Upper lobe of right lung (tissue), 1 donor: ENCODE results near the gene G3BP2. TPM values are rescaled to one million over a fixed set of nuclear protein-coding genes. Genes with fewer than 3 reads are reported as not detected.

Experiments used
- ATAC-seq: fragments of 200-7000 bp; cut with Tn5 transposase; one replicate; pipeline ENCODE4 v1.9.1; 2020; ENCODE audit warnings: mild to moderate bottlenecking, moderate library complexity
- DNase-seq: peaks from one replicate; pipeline ENCODE4 v3.0.0-alpha.2; 2020
- H3K27ac ChIP-seq: fragments of 200-600 bp; one replicate; pipeline ENCODE4 v1.8.0; 2022
- H3K27me3 ChIP-seq: fragments of 200-600 bp; one replicate; pipeline ENCODE4 v1.8.0; 2022; ENCODE audit warnings: mild to moderate bottlenecking
- H3K36me3 ChIP-seq: fragments of 200-600 bp; one replicate; pipeline ENCODE4 v1.8.0; 2022
- H3K4me1 ChIP-seq: fragments of 200-600 bp; one replicate; pipeline ENCODE4 v1.8.0; 2022
- H3K4me3 ChIP-seq: fragments of 200-600 bp; one replicate; pipeline ENCODE4 v1.8.0; 2022; ENCODE audit warnings: mild to moderate bottlenecking
- H3K9me3 ChIP-seq: fragments of 200-600 bp; one replicate; pipeline ENCODE4 v1.8.0; 2022
- intact Hi-C: fragments of 100-400 bp; cut with DNase I; formaldehyde crosslinking; loops from one replicate; pipeline ENCODE4 v1.11.0; 2022
- total RNA-seq: library from RNA; stranded (reverse); fragmentation: NEBNext Ultra II Directional; extraction: Animal tissue kit (Norgen Biotek cat#: 25700); gene quantifications from one replicate; pipeline ENCODE4 v1.2.1, GENCODE V29; 2021
- TF ChIP-seq, protein P1 (sequence below): fragments of 200-600 bp; IDR thresholded peaks from one replicate; pipeline ENCODE4 v1.8.0; 2022; ENCODE audit warnings: antibody characterized with exemption
- donor health status: DM: no; HTN: yes; CAD: no; lungs with severe emphysema.

The G3BP2 gene
- total RNA-seq, 1 donor from 2014 or later: 102 TPM

DNA sequence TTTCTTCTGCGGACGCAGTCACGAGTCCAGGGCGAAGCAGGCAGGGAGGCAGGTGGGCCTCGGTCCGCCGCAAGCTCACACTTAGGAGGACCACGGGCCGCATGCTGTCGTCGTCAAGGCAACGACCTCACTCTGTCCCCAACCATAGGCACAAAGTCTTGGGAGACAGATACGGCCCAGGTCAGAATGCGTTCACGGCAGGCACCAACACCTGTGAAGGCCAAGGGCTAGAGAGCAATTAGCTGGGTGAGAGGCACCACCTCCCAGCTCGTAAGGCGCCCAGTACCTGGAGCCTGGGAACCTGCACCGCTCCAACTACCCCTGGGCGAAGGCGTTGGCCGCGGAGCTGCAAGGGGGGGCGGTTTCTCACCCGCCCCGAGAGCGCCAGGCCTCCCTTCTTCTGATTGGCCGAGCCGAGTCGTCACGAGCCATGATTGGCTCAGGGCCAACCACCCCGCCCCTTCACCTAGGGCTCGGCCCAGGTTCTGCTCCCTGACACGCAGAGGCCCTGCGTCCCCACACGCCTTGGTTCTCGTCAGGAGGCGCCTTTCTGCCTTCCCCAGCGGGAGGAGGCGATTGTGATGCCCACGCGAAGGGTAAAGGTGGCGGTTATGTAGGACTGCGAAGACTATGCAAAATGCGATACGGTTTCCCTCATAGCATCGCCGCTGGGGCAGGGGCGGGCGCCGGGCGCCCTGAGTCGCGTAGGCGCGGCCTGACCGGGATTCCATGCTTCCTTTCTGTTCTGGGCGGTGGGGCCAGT, 42.9 kb downstream of the G3BP2 start, which contains the start of gene CDKL2:
Gene CDKL2 (minus strand): TSS at position 355 of the 763 bp plus-strand sequence. CDS start 4,540 bp downstream, outside the sequence.
- Histone ChIP-seq H3K27me3 (no peaks in the 10 kb centered on the region), H3K4me1 (no peaks in the 10 kb centered on the region), H3K4me3 (peak within 1 kb of the TSS; percentile 62), H3K9me3 (no peaks in the 10 kb centered on the region), H3K36me3 (no peaks in the 10 kb centered on the region), H3K27ac (peak within 1 kb of the TSS; percentile 70)
- peak; percentile 97 for DNase-seq
- intact Hi-C loops: no loop called here
- peak; percentile 98 for ATAC-seq
- TF ChIP-seq, protein P1, sequence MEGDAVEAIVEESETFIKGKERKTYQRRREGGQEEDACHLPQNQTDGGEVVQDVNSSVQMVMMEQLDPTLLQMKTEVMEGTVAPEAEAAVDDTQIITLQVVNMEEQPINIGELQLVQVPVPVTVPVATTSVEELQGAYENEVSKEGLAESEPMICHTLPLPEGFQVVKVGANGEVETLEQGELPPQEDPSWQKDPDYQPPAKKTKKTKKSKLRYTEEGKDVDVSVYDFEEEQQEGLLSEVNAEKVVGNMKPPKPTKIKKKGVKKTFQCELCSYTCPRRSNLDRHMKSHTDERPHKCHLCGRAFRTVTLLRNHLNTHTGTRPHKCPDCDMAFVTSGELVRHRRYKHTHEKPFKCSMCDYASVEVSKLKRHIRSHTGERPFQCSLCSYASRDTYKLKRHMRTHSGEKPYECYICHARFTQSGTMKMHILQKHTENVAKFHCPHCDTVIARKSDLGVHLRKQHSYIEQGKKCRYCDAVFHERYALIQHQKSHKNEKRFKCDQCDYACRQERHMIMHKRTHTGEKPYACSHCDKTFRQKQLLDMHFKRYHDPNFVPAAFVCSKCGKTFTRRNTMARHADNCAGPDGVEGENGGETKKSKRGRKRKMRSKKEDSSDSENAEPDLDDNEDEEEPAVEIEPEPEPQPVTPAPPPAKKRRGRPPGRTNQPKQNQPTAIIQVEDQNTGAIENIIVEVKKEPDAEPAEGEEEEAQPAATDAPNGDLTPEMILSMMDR: no peak

DNA sequence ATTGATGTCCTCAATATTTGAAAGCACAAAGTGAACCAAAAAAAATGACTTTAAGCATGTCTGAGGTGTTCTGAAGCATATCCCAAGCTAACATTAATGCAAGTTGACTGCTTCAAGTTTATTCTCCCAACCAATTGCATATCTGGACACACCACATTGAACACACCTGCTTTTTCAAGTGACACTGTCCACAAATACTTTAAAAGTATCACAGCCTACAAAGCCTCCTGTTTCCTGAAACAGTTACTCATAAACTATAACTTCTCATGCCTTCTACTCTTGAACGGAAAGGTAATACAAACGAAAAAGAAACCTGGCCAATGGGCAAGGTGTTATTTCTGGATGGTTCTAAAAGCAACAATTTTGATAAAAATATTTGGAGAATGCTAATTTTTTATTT, 44.0 kb downstream of the G3BP2 start:
- no peaks in the 10 kb centered on the region for H3K9me3 ChIP-seq

DNA sequence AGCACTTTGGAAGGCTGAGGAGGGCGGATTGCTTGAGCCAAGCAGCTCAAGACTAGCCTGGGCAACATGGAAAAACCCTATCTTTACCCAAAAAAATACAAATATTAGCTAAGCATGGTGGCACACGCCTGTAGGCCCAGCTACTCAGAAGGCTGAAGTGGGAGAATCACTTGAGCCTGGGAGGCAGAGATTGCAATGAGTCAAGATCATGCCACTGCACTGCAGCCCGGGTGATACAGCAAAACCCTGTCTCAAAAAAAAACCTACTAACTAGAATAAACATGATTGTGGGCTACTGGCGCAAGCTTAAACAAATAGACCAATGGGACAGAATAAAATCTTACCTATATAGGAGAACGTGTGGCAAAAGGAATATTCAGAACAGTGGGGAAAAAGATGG, 50.2 kb downstream of the G3BP2 start:
- H3K27me3 ChIP-seq: no peaks in the 10 kb centered on the region
- DNase-seq (no peak), ATAC-seq (peak; percentile 68)
- no peak overlapping the region for H3K27ac ChIP-seq
- no peaks in the 10 kb centered on the region for H3K36me3 ChIP-seq
- intact Hi-C loops: no loop called here
- TF ChIP-seq, protein P1: no peak
- no peaks in the 10 kb centered on the region for H3K9me3 ChIP-seq
- H3K4me3 ChIP-seq: no peak overlapping the region
- no peaks in the 10 kb centered on the region for H3K4me1 ChIP-seq

More for the DNA sequence above, 44.0 kb downstream of the G3BP2 start:
- TF ChIP-seq, protein P1: no peak
- Histone ChIP-seq H3K27ac (peak overlapping the region; percentile 70), H3K4me3 (peak overlapping the region; percentile 62), H3K36me3 (no peaks in the 10 kb centered on the region), H3K27me3 (no peaks in the 10 kb centered on the region), H3K4me1 (no peaks in the 10 kb centered on the region)
- ATAC-seq: peak; percentile 55
- no peak for DNase-seq
- intact Hi-C loops: no loop called here

DNA sequence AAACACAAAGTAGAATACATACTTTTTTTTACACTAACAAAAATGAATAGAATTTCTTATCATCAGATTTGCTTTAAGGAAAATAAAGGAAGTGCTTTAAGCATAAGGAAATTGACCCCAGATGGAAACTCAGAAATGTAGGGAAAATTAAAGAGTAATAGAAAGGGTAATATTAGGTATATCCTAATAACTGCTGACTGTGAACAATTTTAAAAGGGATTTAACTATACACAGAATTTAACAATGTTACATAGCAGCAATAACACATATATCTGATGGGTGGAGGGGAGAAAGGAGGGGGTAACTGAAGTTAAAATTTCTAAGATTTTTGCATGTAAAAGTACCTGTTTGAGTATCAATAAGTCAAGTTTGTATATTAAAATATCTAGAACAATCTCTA, 51.5 kb downstream of the G3BP2 start:
- no peak overlapping the region for H3K4me3 ChIP-seq
- H3K36me3 ChIP-seq: no peaks in the 10 kb centered on the region
- H3K27me3 ChIP-seq: no peaks in the 10 kb centered on the region
- H3K9me3 ChIP-seq: no peaks in the 10 kb centered on the region
- DNase-seq (no peak), ATAC-seq (no peak)
- no peak overlapping the region for H3K27ac ChIP-seq
- intact Hi-C loops: no loop called here
- TF ChIP-seq, protein P1: no peak
- no peaks in the 10 kb centered on the region for H3K4me1 ChIP-seq

DNA sequence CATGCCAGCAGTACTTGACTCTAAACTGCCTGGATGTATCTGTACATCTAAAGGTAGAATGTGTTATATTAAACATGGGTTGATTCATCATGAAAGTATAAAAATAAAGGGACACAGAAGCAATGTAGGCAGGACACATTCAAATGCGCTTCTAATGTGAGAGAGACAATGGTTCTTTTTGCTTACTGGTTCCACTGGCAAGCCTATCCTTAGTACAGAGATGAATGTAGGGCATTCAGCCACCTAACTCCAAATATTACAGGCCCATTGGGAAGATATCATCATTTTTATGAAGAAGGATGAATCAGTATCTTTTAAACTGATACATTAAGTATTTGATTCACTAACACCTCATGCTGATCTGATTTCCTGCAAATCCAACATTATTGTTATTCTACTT, 60.9 kb downstream of the G3BP2 start:
- H3K4me1 ChIP-seq: no peaks in the 10 kb centered on the region
- H3K9me3 ChIP-seq: no peaks in the 10 kb centered on the region
- TF ChIP-seq, protein P1: no peak
- no peak overlapping the region for H3K27ac ChIP-seq
- H3K36me3 ChIP-seq: no peaks in the 10 kb centered on the region
- no peaks in the 10 kb centered on the region for H3K27me3 ChIP-seq
- ATAC-seq (no peak), DNase-seq (no peak)
- intact Hi-C loops: no loop called here
- no peak overlapping the region for H3K4me3 ChIP-seq
